ENCODE data around the gene PTPN1. TPM values are rescaled to one million over a fixed set of nuclear protein-coding genes. Genes with fewer than 3 reads are reported as not detected.

PTPN1 gene
- polyA plus RNA-seq, 1 of the 3 experiments (the other 2 are of a cell fraction): 23.6 TPM

- TF ChIP-seq ZBTB33 (IDR thresholded peaks at IDR 0.05; ENCODE audit: borderline replicate concordance, low read depth) (no peak), NRF1 (IDR thresholded peaks at IDR 0.05; ENCODE audit: low read depth, low read length) (no peak)
Observed at GRCh38 chr20:50579511-50579910, 69.3 kb downstream of the PTPN1 start (continued).

GRCh38 chr20:50580016-50580747, 70.0 kb downstream of the PTPN1 start:
- H4K20me1 ChIP-seq (ENCODE audit: insufficient read depth): peaks cover 6% of the 10 kb centered on the region; the same call in 1 of the 2 replicates
- peaks cover 5% of the 10 kb centered on the region for H3F3A ChIP-seq (replicated peaks; ENCODE audit: insufficient read depth)
- H3K27ac ChIP-seq (ENCODE audit: low read depth in 2 of 2, low read length in 1 of 2): no peak overlapping the region
- H3K4me1 ChIP-seq (ENCODE audit: control insufficient read depth in 1 of 2, insufficient read depth in 2 of 2, low read depth in 1 of 2, low read length in 1 of 2): peaks cover 0 to 16% of the 10 kb centered on the region in 2 experiments; a peak in 2 of 4 replicates
- peaks cover 8% of the 10 kb centered on the region; the same call in 1 of the 2 replicates for H3K79me2 ChIP-seq (ENCODE audit: insufficient read depth)
- peaks cover 45 to 71% of the 10 kb centered on the region in 2 experiments for H3K36me3 ChIP-seq (replicated peaks in 1 of 2; ENCODE audit: control insufficient read depth in 1 of 2, insufficient read depth in 2 of 2, low read length in 1 of 2)
- no peaks in the 10 kb centered on the region for H3K9me2 ChIP-seq
- ChIA-PET POLR2A (no interaction called here), CTCF (interaction anchor here (0.6 to 10.6 kb wide), 28 partner anchors 8 to 430 kb away, joined by 3 to 108 read pairs (median 4); partner anchors contain the start of gene CEBPB)
- TF ChIP-seq RFX5 (IDR thresholded peaks at IDR 0.05; ENCODE audit: low read length): no peak
- TF ChIP-seq ZBTB33 (IDR thresholded peaks at IDR 0.05; ENCODE audit: borderline replicate concordance, low read depth): no peak
- no peak for TF ChIP-seq MEF2A (IDR thresholded peaks at IDR 0.05; ENCODE audit: borderline replicate concordance, low read depth)
- peak; percentile 86 for TF ChIP-seq RAD21 (IDR thresholded peaks at IDR 0.05; ENCODE audit: low read length)
- peak; percentile 83 for TF ChIP-seq CTCF (IDR thresholded peaks at IDR 0.05)
- peak; percentile 74 for TF ChIP-seq SMC3 (IDR thresholded peaks at IDR 0.05; ENCODE audit: low read depth, low read length)
- TF ChIP-seq SIN3A (IDR thresholded peaks at IDR 0.05; ENCODE audit: borderline replicate concordance, low read depth, low read length): no peak
- no peak for TF ChIP-seq TEAD4 (IDR thresholded peaks at IDR 0.05; ENCODE audit: borderline replicate concordance, insufficient read depth)
- 65% methylated on average over 17 of the region's 17 CpGs for WGBS (ENCODE audit: low lambda C conversion rate)
- no peak overlapping the region for H3K9ac ChIP-seq
- peak; percentile 92 for DNase-seq
- H3K4me3 ChIP-seq (ENCODE audit: low read depth in 2 of 2, low read length in 1 of 2): no peak overlapping the region
- no peak overlapping the region for H2AFZ ChIP-seq (ENCODE audit: low read depth)
- no peaks in the 10 kb centered on the region for H3K9me3 ChIP-seq
- no peak overlapping the region for H3K4me2 ChIP-seq
- no peaks in the 10 kb centered on the region for H3K27me3 ChIP-seq (ENCODE audit: insufficient read depth)
